COLO668 (cell line): ENCODE data around the gene HOXC9.
"Not testable (repeated sequence)": the region's sequence is repeated elsewhere in the genome, so short reads cannot be mapped to it uniquely, and the experiment has no call there.

Experiments
- DNase-seq: peaks from one replicate; lab custom pipeline; 2025; ENCODE audit not compliant: unreplicated experiment; lab: John Stamatoyannopoulos, UW

HOXC9 gene

DNA sequence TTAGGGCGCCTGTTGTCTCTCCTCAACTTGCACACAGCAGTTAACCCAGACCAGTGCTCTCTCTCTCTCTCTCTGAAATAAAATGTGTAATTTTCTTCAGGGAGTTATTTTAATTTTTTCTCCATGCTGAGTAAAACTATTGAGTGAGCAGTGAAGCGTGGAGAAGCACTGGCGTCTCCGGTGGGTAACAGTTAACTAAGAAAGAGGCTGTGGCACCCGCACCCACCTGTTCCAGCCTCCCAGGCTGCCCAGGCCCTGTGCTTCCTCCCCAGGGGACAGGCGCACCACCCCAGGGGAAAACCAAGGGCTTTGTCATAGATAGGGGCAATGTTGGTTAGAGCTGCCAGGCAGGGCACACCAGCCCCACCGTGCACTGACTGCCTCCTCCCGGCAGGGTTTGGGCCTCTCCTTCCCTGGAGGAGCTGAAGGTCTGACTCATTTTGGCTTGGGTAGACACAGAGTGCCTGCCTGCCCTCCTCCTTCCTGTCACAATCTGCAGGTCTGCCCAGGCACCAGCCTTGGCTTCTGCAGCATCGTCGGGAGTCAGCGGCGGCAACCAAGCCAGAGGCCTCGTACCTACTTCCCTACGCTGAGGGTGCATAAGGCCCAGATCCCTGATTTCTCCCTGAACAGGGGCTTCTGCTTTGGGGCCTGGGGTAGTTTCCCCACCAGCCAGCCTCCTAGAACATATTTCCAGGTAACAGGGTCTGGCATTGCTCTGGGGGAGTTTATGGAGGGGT, 36.8 kb downstream of the HOXC9 start:
- DNase-seq: no peak

GRCh38 chr12:54037360-54038283, 37.7 kb downstream of the HOXC9 start:
- DNase-seq: no peak

GRCh38 chr12:54038284-54038870, 38.4 kb downstream of the HOXC9 start:
- no peak for DNase-seq

GRCh38 chr12:54038871-54039414, 39.0 kb downstream of the HOXC9 start:
- DNase-seq: no peak

GRCh38 chr12:54039417-54040147, 39.6 kb downstream of the HOXC9 start:
- no peak for DNase-seq

- no peak for DNase-seq
These were observed 40.2 kb downstream of the HOXC9 start for GRCh38 chr12:54040148-54040494.

DNA sequence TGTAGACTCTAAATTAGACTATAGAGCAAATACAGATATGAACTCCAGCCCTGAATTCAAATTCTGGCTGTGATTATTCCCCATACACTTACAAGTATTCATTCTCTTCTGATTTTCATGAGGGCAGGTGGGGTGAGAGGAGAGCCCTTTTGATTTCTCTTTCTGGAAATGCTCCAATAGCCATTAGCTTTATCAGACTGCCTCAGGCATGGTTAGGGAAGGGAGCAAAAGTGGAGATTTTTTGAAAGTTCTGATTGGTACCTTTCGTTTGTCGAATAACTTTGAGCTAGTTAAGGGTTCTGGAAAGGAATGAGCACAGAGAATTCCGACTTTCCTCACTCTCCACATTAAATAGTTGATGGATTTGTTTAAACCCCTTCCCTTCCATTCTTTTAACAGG, 40.7 kb downstream of the HOXC9 start:
- DNase-seq: no peak

DNA sequence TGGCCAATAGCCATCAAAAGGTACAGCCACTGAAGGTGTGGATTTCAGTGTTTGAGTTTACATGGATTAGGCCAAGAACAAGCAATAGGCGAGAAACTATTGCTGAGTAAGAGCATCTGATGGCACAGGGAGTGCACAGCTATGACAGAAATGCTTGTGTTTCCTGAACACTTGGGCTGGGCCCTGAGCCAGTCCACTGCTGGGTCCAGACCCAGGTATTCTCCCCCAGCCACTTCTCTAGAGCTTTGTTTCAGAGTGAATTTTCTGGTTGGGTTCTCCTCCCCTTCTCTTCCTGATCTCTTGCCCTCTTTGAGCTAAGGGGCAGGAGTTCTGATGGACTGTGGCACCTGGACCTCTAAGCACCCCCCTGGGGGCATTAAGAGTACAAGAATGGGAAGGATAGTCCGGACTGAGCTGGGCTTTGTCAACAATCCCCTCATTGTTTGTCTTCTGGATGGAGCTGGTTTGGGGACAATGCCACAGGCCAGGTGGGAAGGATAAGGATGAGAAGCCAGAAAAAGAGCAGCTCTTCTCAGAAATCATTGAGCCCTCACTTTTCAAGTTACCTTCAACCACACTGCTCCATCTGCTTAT, 41.2 kb downstream of the HOXC9 start:
- DNase-seq: no peak

GRCh38 chr12:54042033-54042432, 42.1 kb downstream of the HOXC9 start:
- DNase-seq: not testable (repeated sequence)

DNA sequence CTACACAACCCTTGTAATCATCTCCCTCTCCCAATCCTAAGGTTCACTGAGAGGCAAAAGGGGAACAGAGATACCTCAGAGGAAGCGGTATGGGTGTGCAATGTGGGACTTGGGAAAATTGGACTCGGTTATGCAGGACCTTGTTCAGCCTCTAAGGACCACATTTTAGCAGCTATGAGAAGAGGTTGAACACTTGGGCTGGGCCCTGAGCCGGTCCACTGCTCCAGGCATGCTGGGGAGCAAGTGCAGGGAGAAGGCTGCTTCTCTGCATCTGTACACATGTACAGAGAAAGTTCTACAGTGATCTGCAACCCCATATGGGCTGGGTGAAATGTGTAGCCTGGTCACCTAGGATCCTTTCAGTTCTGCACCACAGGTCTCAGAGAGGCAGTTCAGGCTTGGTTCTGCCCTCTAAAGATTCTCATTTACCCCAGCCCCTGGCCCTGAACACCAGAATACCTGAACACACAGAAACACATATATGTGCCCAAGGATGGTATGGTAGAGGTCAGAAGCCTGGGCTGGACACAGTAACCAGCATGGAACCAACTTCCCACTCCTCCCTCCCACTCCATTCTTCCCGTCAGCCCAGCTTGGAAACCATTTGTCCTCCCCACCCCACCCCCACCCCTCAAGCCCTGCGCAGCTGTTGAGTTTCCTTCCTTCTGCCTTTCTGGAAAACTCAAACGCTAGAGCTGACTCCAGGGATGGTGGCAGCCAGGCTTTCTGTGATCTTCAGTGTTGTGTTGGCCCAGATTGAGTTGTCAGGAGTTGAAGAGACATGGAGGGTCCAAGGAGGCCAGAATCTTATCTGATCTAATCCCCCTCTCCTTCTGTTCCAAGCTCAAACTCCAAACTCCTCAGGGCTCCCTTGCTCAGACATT, 43.3 kb downstream of the HOXC9 start:
- no peak for DNase-seq

DNA sequence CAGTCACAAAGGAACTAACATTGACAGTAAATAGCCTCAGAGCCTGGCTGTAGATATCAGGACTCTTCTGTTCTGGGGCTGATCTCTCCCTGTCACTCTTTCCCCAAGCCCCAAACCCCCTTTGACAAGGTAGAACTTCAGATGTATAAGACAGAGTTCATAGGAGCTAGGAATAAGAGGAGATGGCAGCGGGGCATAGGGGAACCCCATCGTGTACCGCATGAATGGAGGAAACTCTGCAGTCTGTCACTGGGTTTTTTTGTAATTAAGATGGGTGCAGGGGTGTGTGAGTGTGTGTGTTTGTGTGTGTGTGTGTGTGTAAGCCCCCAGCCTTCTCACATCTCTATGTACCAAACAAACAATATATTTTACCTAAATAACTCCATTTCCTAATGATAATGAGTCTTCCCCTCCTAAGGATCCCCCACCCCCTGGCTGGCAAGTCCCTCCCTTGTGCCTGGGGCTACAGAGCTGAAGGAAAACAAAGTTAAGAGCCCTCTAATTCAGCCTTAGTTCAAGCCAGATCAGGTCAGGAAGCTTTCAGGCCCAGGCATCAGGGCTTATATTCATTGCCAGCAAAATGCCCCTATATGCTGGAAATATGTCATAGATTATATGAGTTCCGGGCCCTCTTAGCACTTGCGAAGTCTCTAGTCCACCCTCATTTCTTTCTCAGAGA, 44.6 kb downstream of the HOXC9 start:
- DNase-seq: no peak

DNA sequence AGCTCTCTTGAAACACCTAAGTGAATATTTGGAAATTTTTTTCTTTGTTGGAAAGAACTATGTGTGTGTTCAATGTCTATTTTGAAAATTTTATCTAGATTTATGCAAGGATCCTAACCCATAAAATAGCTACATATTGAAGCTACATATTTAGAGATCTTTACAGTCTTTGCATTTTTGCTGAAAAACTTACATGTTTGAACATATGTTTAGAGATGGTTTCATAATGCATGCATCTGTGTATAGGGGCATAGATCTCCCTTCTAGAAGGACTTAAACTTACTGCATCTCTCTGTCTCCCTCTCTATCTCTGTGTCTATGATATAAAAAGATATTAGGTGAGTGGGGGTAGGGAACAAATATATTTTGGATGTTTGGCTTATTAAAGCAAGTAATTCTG, 45.4 kb downstream of the HOXC9 start:
- DNase-seq: no peak

GRCh38 chr12:54045868-54046521, 46.0 kb downstream of the HOXC9 start:
- DNase-seq: no peak

DNA sequence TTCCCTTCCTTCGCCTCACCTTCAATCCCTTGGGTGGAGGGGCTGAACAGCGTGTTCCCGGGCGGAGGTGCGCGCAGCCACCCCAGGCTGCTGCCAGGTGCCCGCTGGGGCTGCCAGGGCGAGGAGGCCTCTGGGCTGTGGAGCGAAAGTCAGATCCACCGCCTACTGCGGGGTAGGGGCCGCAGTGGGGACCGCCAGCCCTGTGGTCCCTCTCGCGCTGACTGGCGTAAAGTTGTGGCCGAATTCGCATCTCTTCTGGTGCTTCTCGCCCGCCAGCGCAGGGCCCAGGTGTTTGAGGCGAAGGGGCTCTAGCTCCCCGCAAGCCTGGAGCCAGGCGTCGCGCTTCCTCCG, 46.8 kb downstream of the HOXC9 start:
- no peak for DNase-seq

- DNase-seq: no peak
These were observed 47.4 kb downstream of the HOXC9 start for GRCh38 chr12:54047160-54047963.

GRCh38 chr12:54047964-54048303, 48.0 kb downstream of the HOXC9 start:
- no peak for DNase-seq

- no peak for DNase-seq
These were observed 48.6 kb downstream of the HOXC9 start for GRCh38 chr12:54048406-54049093.
